Activated CD8-positive, alpha-beta memory T cell treated with anti-CD3 and anti-CD28 coated beads, Interleukin-2, amount 10 ng/mL, durations not matched to agents 7 days and 5 days (primary cell): ENCODE data around the gene TMEM132E. TPM values are rescaled to one million over a fixed set of nuclear protein-coding genes. Genes with fewer than 3 reads are reported as not detected.

Experiments
- ATAC-seq: fragments of 150-1000 bp; cut with Tn5 transposase; one replicate; pipeline ENCODE4 v1.10.0; 2021; ENCODE audit warnings: moderate library complexity
- CTCF ChIA-PET: fragments of 350-600 bp; sonication (Branson Sonifier 250); formaldehyde crosslinking; loops from one replicate; lab custom pipeline; 2021; ENCODE audit warnings: antibody characterized with exemption; lab: Charles Lee
- DNase-seq: peaks from one replicate; pipeline ENCODE4 v3.0.0-alpha.2; 2020
- H3K27ac Mint-ChIP-seq: one replicate; pipeline ENCODE4 v1.8.0; 2021; ENCODE audit warnings: mild to moderate bottlenecking, mixed read lengths
- H3K27me3 Mint-ChIP-seq: one replicate; pipeline ENCODE4 v1.8.0; 2021; ENCODE audit warnings: mixed read lengths
- H3K36me3 Mint-ChIP-seq: one replicate; pipeline ENCODE4 v1.8.0; 2021; ENCODE audit warnings: mild to moderate bottlenecking, mixed read lengths
- H3K4me1 Mint-ChIP-seq: one replicate; pipeline ENCODE4 v1.8.0; 2021; ENCODE audit warnings: mixed read lengths
- H3K4me3 Mint-ChIP-seq: one replicate; pipeline ENCODE4 v1.8.0; 2021; ENCODE audit warnings: mild to moderate bottlenecking, moderate library complexity, mixed read lengths
- H3K9me3 Mint-ChIP-seq: one replicate; pipeline ENCODE4 v1.8.0; 2022; ENCODE audit warnings: low read depth, mixed read lengths
- total RNA-seq, 2 experiments: library from RNA; stranded (reverse); gene quantifications; one replicate each; pipeline ENCODE4 v1.2.3, GENCODE V29; 2021

TMEM132E gene
- total RNA-seq, 2 experiments from 2014 or later, result not detected

DNA sequence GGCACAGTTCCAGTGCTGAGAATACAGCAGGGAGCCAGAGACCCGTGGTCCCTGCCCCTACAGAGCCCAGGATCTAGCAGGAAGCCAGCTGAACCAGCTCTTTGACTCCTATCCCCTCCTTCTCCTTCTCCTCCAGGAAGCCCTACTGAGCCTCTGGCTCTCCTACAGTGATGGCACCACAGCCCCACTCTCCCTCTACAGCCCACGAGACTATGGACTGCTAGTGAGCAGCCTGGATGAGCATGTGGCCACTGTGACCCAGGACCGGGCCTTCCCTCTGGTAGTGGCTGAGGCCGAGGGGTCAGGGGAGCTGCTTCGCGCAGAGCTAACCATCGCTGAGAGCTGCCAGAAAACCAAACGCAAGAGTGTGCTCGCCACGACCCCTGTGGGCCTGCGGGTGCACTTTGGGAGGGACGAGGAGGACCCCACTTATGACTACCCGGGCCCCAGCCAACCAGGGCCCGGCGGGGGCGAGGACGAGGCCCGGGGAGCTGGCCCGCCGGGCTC, 57.7 kb downstream of the TMEM132E start:
- H3K9me3 Mint-ChIP-seq, result no peaks in the 10 kb centered on the region
- no peaks in the 10 kb centered on the region for H3K36me3 Mint-ChIP-seq
- ATAC-seq, result no peak
- no peak overlapping the region for H3K27ac Mint-ChIP-seq
- CTCF ChIA-PET, result interaction anchor here (1.2 to 7.1 kb wide), 12 partner anchors 9 to 482 kb away, joined by 3 to 47 read pairs (median 6); partner anchors contain the start of gene RAD51D
- peaks cover 57% of the 10 kb centered on the region for H3K27me3 Mint-ChIP-seq
- peaks cover 5% of the 10 kb centered on the region for H3K4me1 Mint-ChIP-seq
- H3K4me3 Mint-ChIP-seq, result no peak overlapping the region
- no peak for DNase-seq

DNA sequence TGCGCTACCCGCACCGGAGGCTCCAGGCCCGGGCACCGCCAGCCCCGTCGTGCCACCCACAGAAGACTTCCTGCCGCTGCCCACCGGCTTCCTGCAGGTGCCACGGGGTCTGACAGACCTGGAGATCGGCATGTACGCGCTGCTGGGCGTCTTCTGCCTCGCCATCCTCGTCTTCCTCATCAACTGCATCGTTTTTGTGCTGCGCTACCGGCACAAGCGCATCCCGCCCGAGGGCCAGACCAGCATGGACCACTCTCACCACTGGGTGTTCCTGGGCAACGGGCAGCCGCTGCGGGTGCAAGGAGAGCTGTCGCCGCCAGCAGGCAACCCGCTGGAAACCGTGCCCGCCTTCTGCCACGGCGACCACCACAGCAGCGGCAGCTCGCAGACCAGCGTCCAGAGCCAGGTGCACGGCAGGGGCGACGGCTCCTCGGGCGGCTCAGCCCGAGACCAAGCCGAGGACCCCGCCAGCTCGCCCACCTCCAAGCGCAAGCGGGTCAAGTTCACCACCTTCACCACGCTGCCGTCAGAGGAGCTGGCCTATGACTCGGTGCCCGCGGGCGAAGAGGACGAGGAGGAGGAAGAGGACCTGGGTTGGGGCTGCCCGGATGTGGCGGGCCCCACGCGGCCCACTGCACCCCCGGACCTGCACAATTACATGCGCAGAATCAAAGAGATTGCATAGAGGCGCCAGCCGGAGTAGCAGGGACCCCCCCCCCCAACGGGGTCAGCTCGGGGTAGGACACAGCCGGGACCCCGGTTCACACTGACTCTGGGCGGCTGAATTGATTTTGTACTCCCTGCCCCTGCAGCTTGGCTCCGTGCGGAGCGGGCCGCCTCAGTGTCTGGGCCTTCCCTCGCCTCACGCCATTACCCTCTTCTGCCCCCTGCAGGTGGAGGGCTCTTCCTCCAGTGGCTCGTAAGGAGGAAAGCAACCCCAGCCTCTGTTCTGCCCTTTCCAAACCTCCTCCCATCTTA, 58.5 kb downstream of the TMEM132E start:
- Mint-ChIP-seq H3K4me3 (peak overlapping the region; percentile 3), H3K36me3 (no peaks in the 10 kb centered on the region), H3K27me3 (peaks cover 58% of the 10 kb centered on the region), H3K9me3 (no peaks in the 10 kb centered on the region), H3K27ac (no peak overlapping the region), H3K4me1 (peaks cover 5% of the 10 kb centered on the region)
- CTCF ChIA-PET, result interaction anchor here (0.7 to 7.1 kb wide), 17 partner anchors 9 to 481 kb away, joined by 3 to 47 read pairs (median 5); partner anchors contain the start of gene RAD51D
- DNase-seq, result peak; percentile 85
- peak; percentile 95 for ATAC-seq

DNA sequence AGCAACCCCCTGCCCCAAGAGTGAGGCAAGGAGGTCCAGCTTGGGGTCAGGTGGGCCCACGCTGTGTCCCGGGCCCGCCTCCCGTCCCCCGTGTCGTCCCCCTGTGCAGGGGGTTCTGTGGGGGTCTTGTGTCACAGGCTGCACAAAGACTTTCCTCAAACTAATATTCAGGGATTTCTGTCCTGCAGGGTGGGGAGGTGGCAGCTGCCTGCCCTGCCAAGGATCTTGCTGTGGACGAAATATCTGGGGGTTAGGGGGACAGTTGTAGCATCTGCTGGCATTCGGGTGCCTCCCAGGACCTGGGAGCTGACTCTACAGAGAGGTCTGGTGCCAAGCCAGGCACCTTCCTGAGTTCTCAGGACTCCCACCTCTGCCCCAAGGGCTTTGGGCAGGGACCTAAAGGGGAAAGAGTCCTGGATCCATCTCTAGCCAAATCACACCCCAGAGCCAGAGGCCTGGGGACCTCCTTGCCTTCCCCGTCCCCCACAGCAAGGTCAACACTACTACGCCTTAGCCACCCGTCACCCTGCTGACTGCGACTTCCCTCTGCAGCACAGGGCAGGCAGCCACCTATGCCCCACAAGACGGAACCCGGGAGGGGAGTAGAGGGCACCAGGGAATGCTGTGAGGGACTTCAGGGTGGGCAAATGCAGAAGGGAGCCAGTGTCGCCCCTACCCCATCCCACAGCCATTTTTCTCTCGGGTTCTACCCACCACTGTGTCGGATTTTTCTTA, 59.3 kb downstream of the TMEM132E start:
- DNase-seq (no peak), ATAC-seq (no peak)
- H3K4me1 Mint-ChIP-seq, result peaks cover 5% of the 10 kb centered on the region
- H3K9me3 Mint-ChIP-seq, result no peaks in the 10 kb centered on the region
- CTCF ChIA-PET, result interaction anchor here (0.9 to 7.1 kb wide), 14 partner anchors 11 to 481 kb away, joined by 3 to 47 read pairs (median 6); partner anchors contain the start of gene RAD51D
- H3K27ac Mint-ChIP-seq, result no peak overlapping the region
- peaks cover 57% of the 10 kb centered on the region for H3K27me3 Mint-ChIP-seq
- H3K36me3 Mint-ChIP-seq, result no peaks in the 10 kb centered on the region
- H3K4me3 Mint-ChIP-seq, result no peak overlapping the region

DNA sequence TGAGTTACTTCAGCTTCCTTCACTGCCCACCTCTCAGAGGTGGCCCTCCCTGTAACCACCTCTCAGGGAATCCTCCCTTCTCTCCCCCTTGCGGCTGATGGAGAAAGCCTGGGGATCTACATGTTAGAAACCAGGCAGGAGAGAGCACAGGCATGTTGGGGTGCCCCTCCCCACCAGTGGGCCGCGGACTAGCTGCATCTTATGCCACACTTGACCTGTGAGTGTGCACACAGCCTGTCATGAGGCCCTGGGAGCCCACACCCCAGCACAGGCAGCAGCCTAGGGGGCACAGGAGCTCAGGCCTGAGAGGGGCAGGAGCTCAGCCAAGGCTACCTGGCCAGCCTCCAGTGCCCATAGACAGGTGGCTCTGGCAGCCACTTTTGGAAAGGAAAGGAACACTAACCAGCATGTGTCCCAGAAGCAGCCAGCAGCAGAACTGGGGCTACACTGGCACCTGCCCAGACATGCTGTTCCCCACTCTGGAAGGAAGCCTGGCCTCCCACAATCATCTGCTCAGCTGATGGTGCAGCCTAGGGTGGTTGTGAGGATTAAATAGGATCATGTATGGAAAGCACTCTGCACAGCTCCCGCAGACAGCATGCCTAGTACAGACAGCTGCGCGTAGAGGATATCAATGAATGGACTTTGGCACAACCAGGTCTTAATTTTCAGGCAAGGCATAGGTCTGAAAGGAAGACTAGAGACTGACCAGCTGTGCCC, 60.5 kb downstream of the TMEM132E start:
- H3K4me1 Mint-ChIP-seq, result peaks cover 5% of the 10 kb centered on the region
- CTCF ChIA-PET, result interaction anchor here (7.1 kb wide), 1 partner anchor 97 kb away, joined by 47 read pairs; no protein-coding TSS in a partner anchor
- H3K27ac Mint-ChIP-seq, result no peak overlapping the region

DNA sequence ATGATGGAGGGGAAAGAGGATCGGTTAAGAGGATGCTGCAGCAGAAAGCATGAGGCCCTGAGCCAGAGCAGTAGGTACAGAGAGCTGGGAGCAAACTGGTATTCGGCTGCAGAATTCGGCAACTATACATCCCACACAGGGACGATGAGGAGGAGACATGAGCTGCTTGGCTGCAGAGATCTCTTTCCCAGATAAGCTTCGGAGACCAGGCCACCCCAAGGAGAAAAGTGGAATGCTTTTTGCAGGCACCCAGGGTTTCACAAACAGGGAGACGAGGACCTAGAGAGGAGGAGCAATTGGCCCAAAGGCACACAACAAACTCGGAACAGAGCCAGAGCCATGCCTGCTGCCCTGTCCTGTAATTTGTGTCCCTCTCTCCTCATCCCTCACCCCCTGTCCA, 62.0 kb downstream of the TMEM132E start:
- CTCF ChIA-PET, result interaction anchor here (0.6 kb wide), 1 partner anchor 99 kb away, joined by 3 read pairs; no protein-coding TSS in a partner anchor
- Mint-ChIP-seq H3K27me3 (peaks cover 42% of the 10 kb centered on the region), H3K27ac (no peak overlapping the region), H3K9me3 (no peaks in the 10 kb centered on the region), H3K4me3 (no peak overlapping the region), H3K4me1 (peaks cover 5% of the 10 kb centered on the region), H3K36me3 (no peaks in the 10 kb centered on the region)
- DNase-seq, result no peak
- no peak for ATAC-seq

More for the DNA sequence above, 60.5 kb downstream of the TMEM132E start:
- peaks cover 54% of the 10 kb centered on the region for H3K27me3 Mint-ChIP-seq
- no peaks in the 10 kb centered on the region for H3K36me3 Mint-ChIP-seq
- no peak for DNase-seq
- H3K4me3 Mint-ChIP-seq, result no peak overlapping the region
- H3K9me3 Mint-ChIP-seq, result no peaks in the 10 kb centered on the region
- no peak for ATAC-seq

DNA sequence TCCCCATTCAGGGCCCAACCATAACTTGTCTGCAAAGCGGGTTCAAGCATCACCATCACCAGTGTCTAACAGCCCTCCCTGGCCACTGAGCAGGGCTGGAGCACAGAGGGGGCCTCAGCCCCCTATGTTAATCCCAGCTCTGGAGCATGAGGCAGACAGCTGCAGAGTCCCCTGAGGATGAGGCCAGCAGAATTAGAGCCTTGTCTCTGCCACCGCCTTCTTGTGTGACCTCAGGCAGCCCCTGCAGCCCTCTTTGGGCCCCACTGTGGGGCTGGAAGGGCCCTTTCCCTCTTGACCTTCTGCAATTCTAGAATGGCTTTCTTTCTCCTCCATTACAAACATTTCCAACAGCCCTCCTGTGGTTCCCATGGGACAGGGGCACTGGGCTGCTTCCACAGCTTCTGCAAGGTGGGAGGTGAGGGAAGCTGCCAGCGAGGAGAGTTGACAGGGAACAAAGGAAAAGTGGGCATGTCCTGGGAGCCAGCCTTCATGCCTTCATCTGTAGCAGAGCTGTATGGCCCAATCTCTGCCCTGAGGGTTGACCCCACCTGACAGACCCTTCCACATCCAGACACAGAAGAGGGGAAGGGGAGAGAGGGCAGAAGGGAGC, 65.7 kb downstream of the TMEM132E start:
- CTCF ChIA-PET, result interaction anchor here (2.7 kb wide), 1 partner anchor 7 kb away, joined by 8 read pairs; no protein-coding TSS in a partner anchor
- no peaks in the 10 kb centered on the region for H3K36me3 Mint-ChIP-seq
- ATAC-seq, result no peak
- H3K4me3 Mint-ChIP-seq, result no peak overlapping the region
- no peaks in the 10 kb centered on the region for H3K9me3 Mint-ChIP-seq
- H3K27me3 Mint-ChIP-seq, result peaks cover 25% of the 10 kb centered on the region
- no peak overlapping the region for H3K27ac Mint-ChIP-seq
- H3K4me1 Mint-ChIP-seq, result no peaks in the 10 kb centered on the region
- no peak for DNase-seq

DNA sequence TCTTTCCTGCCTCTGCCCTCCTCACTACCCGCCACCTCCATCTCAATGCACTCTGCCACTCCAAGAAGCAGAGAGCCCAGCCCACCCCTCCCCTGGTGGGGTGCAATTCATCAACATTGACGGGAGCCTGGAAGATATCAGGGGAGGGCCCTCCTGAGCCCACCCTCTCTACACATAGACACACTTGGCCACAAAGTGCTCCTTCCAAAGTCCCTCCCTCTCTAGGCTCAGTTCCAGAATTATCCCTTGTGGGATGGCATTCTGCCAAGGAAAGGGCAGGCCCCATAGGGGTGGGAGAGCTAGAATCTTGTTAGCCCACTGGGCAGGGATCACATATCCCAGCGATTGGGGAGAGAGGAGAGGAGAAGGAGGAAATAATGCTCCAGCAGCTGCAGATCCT, 66.2 kb downstream of the TMEM132E start:
- DNase-seq (no peak), ATAC-seq (no peak)
- H3K27me3 Mint-ChIP-seq, result peaks cover 27% of the 10 kb centered on the region
- H3K27ac Mint-ChIP-seq, result no peak overlapping the region
- H3K9me3 Mint-ChIP-seq, result no peaks in the 10 kb centered on the region
- no peaks in the 10 kb centered on the region for H3K36me3 Mint-ChIP-seq
- no peaks in the 10 kb centered on the region for H3K4me1 Mint-ChIP-seq
- H3K4me3 Mint-ChIP-seq, result no peak overlapping the region
- CTCF ChIA-PET, result interaction anchor here (2.7 kb wide), 1 partner anchor 8 kb away, joined by 8 read pairs; no protein-coding TSS in a partner anchor

DNA sequence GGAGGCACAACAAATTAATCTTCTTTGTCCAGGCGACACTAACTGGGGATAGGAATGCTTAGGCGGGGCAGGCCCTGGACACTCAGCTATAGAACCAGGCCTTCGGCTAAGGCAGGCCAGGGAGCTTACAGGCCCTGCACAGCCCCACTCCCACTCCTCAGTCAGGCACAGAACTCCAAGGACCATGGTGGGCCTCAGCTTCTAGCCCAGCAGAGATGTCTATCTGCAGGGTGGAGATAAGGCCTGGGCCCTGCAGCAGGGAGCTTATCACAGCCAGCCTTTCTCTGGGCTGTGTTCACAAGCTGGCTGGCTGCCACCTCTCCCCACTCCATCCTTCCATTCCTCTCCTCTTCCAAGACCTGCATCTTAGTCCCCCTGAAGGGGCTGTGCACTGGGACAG, 68.1 kb downstream of the TMEM132E start:
- Mint-ChIP-seq H3K36me3 (no peaks in the 10 kb centered on the region), H3K4me3 (no peak overlapping the region), H3K9me3 (no peaks in the 10 kb centered on the region), H3K4me1 (no peaks in the 10 kb centered on the region), H3K27me3 (peaks cover 24% of the 10 kb centered on the region), H3K27ac (no peak overlapping the region)
- CTCF ChIA-PET, result interaction anchor here (1.1 to 2.7 kb wide), 3 partner anchors 10 to 476 kb away, joined by 3 to 8 read pairs (median 4); no protein-coding TSS in a partner anchor
- DNase-seq, result no peak
- ATAC-seq, result no peak

DNA sequence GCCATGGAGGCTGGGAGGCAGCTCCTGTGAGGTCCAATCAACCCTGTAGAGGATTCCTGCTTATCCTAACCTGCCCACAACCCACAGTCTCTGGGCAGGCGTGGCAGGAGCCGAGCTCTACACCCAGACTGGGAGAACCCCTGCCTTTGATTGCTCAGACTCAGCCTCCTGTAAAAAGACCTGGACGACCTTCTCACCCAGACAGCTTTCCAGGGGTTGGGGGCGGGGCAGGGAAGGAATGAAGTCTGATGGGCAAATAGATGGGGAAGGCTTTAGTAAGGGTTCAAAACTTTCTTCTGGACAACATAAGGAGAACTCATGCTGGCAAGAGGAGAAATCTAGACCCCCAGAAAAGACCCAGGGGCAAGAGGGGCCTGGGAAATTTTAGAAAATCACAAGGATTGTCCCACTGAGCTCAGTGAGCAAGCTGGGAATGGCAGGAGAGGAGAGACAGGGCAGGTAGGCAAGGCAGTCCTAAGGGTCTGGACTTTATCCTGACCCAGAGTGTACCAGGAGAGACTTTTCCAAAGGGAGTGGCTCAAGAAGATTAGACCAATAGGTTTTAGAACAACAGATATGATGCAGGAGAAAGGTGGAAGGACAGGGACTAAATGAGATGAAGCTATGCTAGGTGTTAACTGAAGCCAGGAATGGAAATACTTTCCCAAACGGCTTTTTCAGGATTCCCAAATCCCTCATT, 70.8 kb downstream of the TMEM132E start:
- Mint-ChIP-seq H3K36me3 (no peaks in the 10 kb centered on the region), H3K27ac (no peak overlapping the region), H3K27me3 (peaks cover 32% of the 10 kb centered on the region), H3K4me3 (no peak overlapping the region), H3K9me3 (no peaks in the 10 kb centered on the region), H3K4me1 (no peaks in the 10 kb centered on the region)
- DNase-seq (no peak), ATAC-seq (no peak)
- CTCF ChIA-PET, result no interaction called here

DNA sequence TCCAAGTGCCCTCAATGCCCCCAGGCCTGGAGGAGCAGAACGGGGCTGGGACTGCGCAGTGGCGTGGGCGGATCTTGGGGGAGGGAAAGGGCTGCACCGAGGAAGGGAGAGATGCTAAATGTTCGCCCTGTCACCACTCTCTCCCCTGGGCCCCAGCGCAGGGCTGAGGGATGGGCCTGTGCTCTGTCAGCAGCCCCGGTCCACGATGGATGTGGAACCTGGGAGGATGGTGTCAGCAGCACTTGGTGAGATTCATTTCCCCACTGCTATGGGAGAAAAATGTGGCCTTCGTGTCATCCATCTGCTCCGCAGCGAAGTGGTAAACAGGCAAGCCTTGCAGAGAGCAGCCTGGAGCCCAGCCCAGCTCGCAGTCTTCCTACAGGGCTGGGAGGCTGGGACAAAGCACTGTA, 72.0 kb downstream of the TMEM132E start:
- H3K4me3 Mint-ChIP-seq, result no peak overlapping the region
- DNase-seq (no peak), ATAC-seq (no peak)
- H3K36me3 Mint-ChIP-seq, result no peaks in the 10 kb centered on the region
- no peak overlapping the region for H3K27ac Mint-ChIP-seq
- no peaks in the 10 kb centered on the region for H3K9me3 Mint-ChIP-seq
- H3K27me3 Mint-ChIP-seq, result peaks cover 32% of the 10 kb centered on the region
- no peaks in the 10 kb centered on the region for H3K4me1 Mint-ChIP-seq
- CTCF ChIA-PET, result no interaction called here

DNA sequence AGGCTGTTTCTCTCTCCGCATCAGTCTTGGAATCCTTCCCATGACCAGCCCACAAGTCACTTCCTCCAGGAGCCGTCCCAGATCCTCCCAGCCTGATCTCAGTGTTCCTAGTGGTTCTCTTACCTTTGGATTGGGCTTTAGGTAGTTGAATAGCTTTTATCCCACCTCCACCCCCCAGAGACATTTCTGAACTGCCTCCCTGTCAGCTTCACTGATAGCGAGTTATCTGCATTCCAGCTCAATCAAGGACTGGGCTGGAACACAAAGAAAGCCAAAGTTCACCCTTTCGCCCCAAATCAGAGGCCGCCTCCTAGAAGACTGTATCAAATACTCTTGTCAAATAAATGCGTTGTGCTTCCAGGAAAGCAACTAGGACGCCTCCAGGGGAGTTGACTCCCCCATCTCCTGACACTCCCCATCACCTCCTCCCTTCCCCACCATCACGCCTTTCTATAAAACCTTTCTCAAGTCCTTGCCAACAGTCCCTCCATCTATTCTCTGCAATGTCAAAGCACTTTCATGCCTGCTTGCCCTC, 72.7 kb downstream of the TMEM132E start:
- ATAC-seq (no peak), DNase-seq (no peak)
- no peak overlapping the region for H3K27ac Mint-ChIP-seq
- CTCF ChIA-PET, result no interaction called here
- no peaks in the 10 kb centered on the region for H3K9me3 Mint-ChIP-seq
- no peak overlapping the region for H3K4me3 Mint-ChIP-seq
- H3K4me1 Mint-ChIP-seq, result no peaks in the 10 kb centered on the region
- H3K36me3 Mint-ChIP-seq, result no peaks in the 10 kb centered on the region
- H3K27me3 Mint-ChIP-seq, result peaks cover 32% of the 10 kb centered on the region
